Cardiac septum (tissue), 1 donor: ENCODE results near the gene INCA1. TPM values are rescaled to one million over a fixed set of nuclear protein-coding genes. Genes with fewer than 3 reads are reported as not detected.
"Not testable (repeated sequence)": the region's sequence is repeated elsewhere in the genome, so short reads cannot be mapped to it uniquely, and the experiment has no call there.

Experiments
- DNase-seq: peaks from one replicate; pipeline ENCODE4 v3.0.0-alpha.2; 2020; ENCODE audit warnings: low spot score
- intact Hi-C: fragments of 100-400 bp; cut with DNase I; formaldehyde crosslinking; loops from one replicate; pipeline ENCODE4 v1.14.0; 2022
- long read RNA-seq: library from polyadenylated mRNA; unstranded; transcript quantifications from one replicate; pipeline ENCODE4 v2.0.0, GENCODE V29; 2021
- total RNA-seq: library from RNA; stranded (reverse); fragmentation: NEBNext Ultra II Directional; extraction: Animal tissue kit (Norgen Biotek cat#: 25700); gene quantifications from one replicate; pipeline ENCODE4 v1.2.1, GENCODE V29; 2021
- donor health status: DM: no; HTN: no; CAD: no.

INCA1 gene
- 1.8 TPM for total RNA-seq
- long read RNA-seq, partial matches to known transcripts: 0 of 4 reads
- long read RNA-seq, other reads (novel, unspliced or antisense): 4 of 4 reads

- intact Hi-C loops: loop anchor here (2.0 kb wide), 3 partner anchors 15 to 57 kb away; partner anchors contain the start of genes PFN1, RNF167 and SLC25A11
- peak; percentile 98 for DNase-seq
These were observed at the start of gene INCA1, which contains the start of gene KIF1C for GRCh38 chr17:4997302-4998026. INCA1 (minus strand) TSS chr17:4997522; CDS start chr17:4994437, 3,085 bp downstream. KIF1C (plus strand) TSS chr17:4997950; CDS start chr17:5000247, 2,297 bp downstream.

- intact Hi-C loops: no loop called here
- no peak for DNase-seq
These were observed 48.2 kb upstream of the INCA1 start for GRCh38 chr17:5045496-5045895.

- intact Hi-C loops: no loop called here
These were observed 47.3 kb upstream of the INCA1 start for GRCh38 chr17:5044630-5045029.

GRCh38 chr17:5043524-5043923 is 46.2 kb upstream of the INCA1 start:
- intact Hi-C loops: no loop called here
- DNase-seq: no peak

More at GRCh38 chr17:5044630-5045029, 47.3 kb upstream of the INCA1 start:
- no peak for DNase-seq

GRCh38 chr17:5042157-5043022 is 45.1 kb upstream of the INCA1 start:
- no peak for DNase-seq
- intact Hi-C loops: no loop called here

GRCh38 chr17:5035315-5035714 is 38.0 kb upstream of the INCA1 start, which contains the start of gene SLC52A1:
SLC52A1 (minus strand) TSS chr17:5035426; CDS start chr17:5034606, 820 bp downstream.
- no peak for DNase-seq
- intact Hi-C loops: no loop called here

- DNase-seq: no peak
- intact Hi-C loops: no loop called here
These were observed 37.3 kb upstream of the INCA1 start for GRCh38 chr17:5034651-5035050.

GRCh38 chr17:5034063-5034462 is 36.7 kb upstream of the INCA1 start:
- intact Hi-C loops: no loop called here
- no peak for DNase-seq

- intact Hi-C loops: no loop called here
- no peak for DNase-seq
These were observed 36.2 kb upstream of the INCA1 start for GRCh38 chr17:5033352-5034015.

- no peak for DNase-seq
- intact Hi-C loops: no loop called here
These were observed 35.5 kb upstream of the INCA1 start for GRCh38 chr17:5032865-5033264.

GRCh38 chr17:5031365-5032082 is 34.2 kb upstream of the INCA1 start:
- DNase-seq: peak; percentile 89
- intact Hi-C loops: no loop called here

- DNase-seq, intact Hi-C loops: not testable (repeated sequence)
These were observed 32.8 kb upstream of the INCA1 start for GRCh38 chr17:5030168-5030567.

- no peak for DNase-seq
- intact Hi-C loops: loop anchor here (5.0 kb wide), 1 partner anchor 34 kb away; no protein-coding TSS in a partner anchor
These were observed 30.6 kb upstream of the INCA1 start for GRCh38 chr17:5027916-5028315.

GRCh38 chr17:5027299-5027698 is 30.0 kb upstream of the INCA1 start:
- intact Hi-C loops: loop anchor here (5.0 kb wide), 1 partner anchor 35 kb away; no protein-coding TSS in a partner anchor
- no peak for DNase-seq

GRCh38 chr17:5024604-5025003 is 27.3 kb upstream of the INCA1 start:
- DNase-seq: no peak
- intact Hi-C loops: loop anchor here (5.0 kb wide), 1 partner anchor 38 kb away; no protein-coding TSS in a partner anchor

GRCh38 chr17:5023588-5024147 is 26.3 kb upstream of the INCA1 start:
- no peak for DNase-seq
- intact Hi-C loops: no loop called here

GRCh38 chr17:5022171-5022711 is 24.9 kb upstream of the INCA1 start:
- intact Hi-C loops: no loop called here
- DNase-seq: no peak

GRCh38 chr17:5020502-5021023 is 23.2 kb upstream of the INCA1 start:
- intact Hi-C loops: no loop called here
- no peak for DNase-seq
